Effector memory CD4-positive, alpha-beta T cell (primary cell): ENCODE results near the gene OR8B8.
"Not testable (repeated sequence)": the region's sequence is repeated elsewhere in the genome, so short reads cannot be mapped to it uniquely, and the experiment has no call there.

Experiments used
- DNase-seq, 3 donors: peaks; one replicate each; pipeline ENCODE4 v3.0.0-alpha.2; 2020
- H3K27ac ChIP-seq: 2 replicates; pipeline ENCODE4 v1.7.0; 2013; ENCODE audit warnings: mild to moderate bottlenecking, low read length, moderate library complexity; ENCODE audit not compliant: insufficient read depth, poor library complexity, severe bottlenecking
- H3K27me3 ChIP-seq: replicated peaks from 2 replicates; pipeline ENCODE4 v1.7.0; 2013; ENCODE audit warnings: mild to moderate bottlenecking, low read length; ENCODE audit not compliant: insufficient read depth, control insufficient read depth, poor library complexity, severe bottlenecking
- H3K36me3 ChIP-seq: 2 replicates; pipeline ENCODE4 v1.7.0; 2013; ENCODE audit warnings: mild to moderate bottlenecking, low read length, moderate library complexity; ENCODE audit not compliant: control insufficient read depth, insufficient read depth
- H3K4me1 ChIP-seq: 2 replicates; pipeline ENCODE4 v1.7.0; 2013; ENCODE audit warnings: low read length, mild to moderate bottlenecking; ENCODE audit not compliant: control insufficient read depth, insufficient read depth, poor library complexity, severe bottlenecking
- H3K4me3 ChIP-seq: 2 replicates; pipeline ENCODE4 v1.7.0; 2013; ENCODE audit warnings: low read length, low read depth, mild to moderate bottlenecking; ENCODE audit not compliant: insufficient read depth, poor library complexity, severe bottlenecking
- H3K9me3 ChIP-seq: 2 replicates; pipeline ENCODE4 v1.7.0; 2013; ENCODE audit warnings: mild to moderate bottlenecking, low read length, moderate library complexity; ENCODE audit not compliant: control insufficient read depth

Gene OR8B8

GRCh38 chr11:124473476-124473875, 28.0 kb upstream of the OR8B8 start:
- Histone ChIP-seq H3K4me1 (no peaks in the 10 kb centered on the region), H3K4me3 (no peak overlapping the region), H3K36me3 (no peaks in the 10 kb centered on the region), H3K9me3 (no peaks in the 10 kb centered on the region), H3K27me3 (peaks cover 3% of the 10 kb centered on the region), H3K27ac (no peak overlapping the region)
- DNase-seq, result no peak

DNA sequence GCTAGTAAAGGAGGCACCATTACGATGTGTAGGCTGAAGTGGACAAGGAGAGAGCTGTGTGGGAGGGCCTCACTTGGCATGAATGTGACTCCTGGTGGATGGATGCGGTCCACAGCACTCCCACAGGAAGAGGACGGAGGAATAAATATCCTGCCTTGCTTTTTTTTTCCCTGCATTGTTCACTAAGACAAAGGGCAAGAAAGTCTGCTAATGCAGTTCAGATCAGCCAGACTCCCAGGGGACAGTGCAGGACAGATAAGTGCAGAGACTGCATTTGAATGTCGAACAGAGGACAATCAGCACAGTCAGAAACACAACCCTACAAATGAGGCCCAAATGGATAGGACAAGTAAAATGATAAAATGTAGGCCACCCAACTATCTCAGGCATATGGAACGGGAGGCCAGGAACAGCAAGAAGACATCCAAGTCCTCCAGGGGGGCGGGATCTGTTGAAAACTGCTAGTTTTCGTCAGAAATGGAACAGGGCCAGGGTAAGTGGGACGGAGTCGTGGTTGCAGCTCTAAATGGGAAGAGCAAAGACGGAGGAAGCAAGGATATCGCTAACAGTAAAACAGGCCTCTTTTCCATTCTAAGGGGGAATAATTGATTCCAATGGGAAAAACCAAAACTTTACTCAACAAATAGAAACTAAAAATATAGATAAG, 25.2 kb upstream of the OR8B8 start:
- no peak overlapping the region for H3K4me3 ChIP-seq
- H3K36me3 ChIP-seq, result no peaks in the 10 kb centered on the region
- no peaks in the 10 kb centered on the region for H3K27me3 ChIP-seq
- no peak for DNase-seq
- no peaks in the 10 kb centered on the region for H3K4me1 ChIP-seq
- no peak overlapping the region for H3K27ac ChIP-seq
- no peaks in the 10 kb centered on the region for H3K9me3 ChIP-seq

GRCh38 chr11:124467381-124467927, 22.0 kb upstream of the OR8B8 start:
- DNase-seq, result no peak
- no peaks in the 10 kb centered on the region for H3K36me3 ChIP-seq
- H3K9me3 ChIP-seq, result no peaks in the 10 kb centered on the region
- no peak overlapping the region for H3K27ac ChIP-seq
- no peaks in the 10 kb centered on the region for H3K4me1 ChIP-seq
- H3K27me3 ChIP-seq, result no peaks in the 10 kb centered on the region
- no peak overlapping the region for H3K4me3 ChIP-seq

DNA sequence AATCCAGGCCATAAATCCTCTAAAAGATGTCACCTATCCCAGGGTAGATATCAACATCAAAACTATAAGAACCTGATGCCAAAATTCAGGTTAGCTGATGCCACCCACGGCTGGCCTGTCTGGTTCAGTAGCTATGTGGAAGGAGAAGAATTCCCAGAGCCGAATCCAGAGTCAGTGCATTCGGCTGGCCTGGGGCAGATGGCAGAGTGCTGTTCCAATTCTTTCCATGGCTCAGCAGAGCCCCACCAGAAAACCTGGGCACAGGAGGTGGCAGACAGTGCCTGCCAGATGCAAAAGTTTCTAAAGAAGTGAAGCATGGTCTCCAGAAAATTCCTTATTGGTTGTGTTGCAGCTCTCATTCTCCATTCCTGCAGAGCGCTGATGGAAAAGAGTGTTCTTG, 19.9 kb upstream of the OR8B8 start:
- no peak for DNase-seq
- Histone ChIP-seq H3K4me1 (no peaks in the 10 kb centered on the region), H3K36me3 (no peaks in the 10 kb centered on the region), H3K4me3 (no peak overlapping the region), H3K9me3 (no peaks in the 10 kb centered on the region), H3K27me3 (no peaks in the 10 kb centered on the region), H3K27ac (no peak overlapping the region)

- Histone ChIP-seq H3K27ac (no peak overlapping the region), H3K9me3 (no peaks in the 10 kb centered on the region), H3K4me1 (no peaks in the 10 kb centered on the region), H3K27me3 (no peaks in the 10 kb centered on the region), H3K36me3 (no peaks in the 10 kb centered on the region), H3K4me3 (no peak overlapping the region)
- no peak for DNase-seq
Measured at GRCh38 chr11:124463990-124464389, 18.5 kb upstream of the OR8B8 start.

GRCh38 chr11:124463324-124463723, 17.8 kb upstream of the OR8B8 start:
- H3K27ac ChIP-seq, result no peak overlapping the region
- H3K36me3 ChIP-seq, result no peaks in the 10 kb centered on the region
- DNase-seq, result no peak
- H3K4me3 ChIP-seq, result no peak overlapping the region
- H3K4me1 ChIP-seq, result no peaks in the 10 kb centered on the region
- H3K27me3 ChIP-seq, result no peaks in the 10 kb centered on the region
- no peaks in the 10 kb centered on the region for H3K9me3 ChIP-seq

- Histone ChIP-seq H3K4me3 (no peak overlapping the region), H3K36me3 (no peaks in the 10 kb centered on the region), H3K4me1 (no peaks in the 10 kb centered on the region), H3K9me3 (no peaks in the 10 kb centered on the region), H3K27me3 (peaks cover 2% of the 10 kb centered on the region), H3K27ac (no peak overlapping the region)
- no peak for DNase-seq
Measured at GRCh38 chr11:124460459-124460858, 15.0 kb upstream of the OR8B8 start.

DNA sequence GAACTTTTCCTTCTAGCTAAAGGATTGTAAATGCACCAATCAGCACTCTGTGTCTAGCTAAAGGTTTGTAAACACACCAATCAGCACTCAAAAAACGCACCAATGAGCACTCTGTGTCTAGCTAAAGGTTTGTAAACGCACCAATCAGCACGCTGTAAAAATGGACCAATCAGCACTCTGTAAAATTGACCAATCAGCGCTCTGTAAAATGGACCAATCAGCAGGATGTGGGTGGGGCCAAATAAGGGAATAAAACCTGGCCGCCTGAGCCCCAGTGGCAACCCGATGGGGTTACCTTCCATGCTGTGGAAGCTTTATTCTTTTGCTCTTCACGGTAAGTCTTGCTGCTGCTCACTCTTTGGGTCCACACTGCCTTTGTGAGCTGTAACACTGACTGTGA, 13.9 kb upstream of the OR8B8 start:
- not testable (repeated sequence) for H3K27ac ChIP-seq, H3K4me1 ChIP-seq, H3K36me3 ChIP-seq, H3K9me3 ChIP-seq, DNase-seq, H3K27me3 ChIP-seq, H3K4me3 ChIP-seq

- Histone ChIP-seq H3K27me3 (peaks cover 2% of the 10 kb centered on the region), H3K4me3 (no peak overlapping the region), H3K9me3 (no peaks in the 10 kb centered on the region), H3K4me1 (no peaks in the 10 kb centered on the region), H3K36me3 (no peaks in the 10 kb centered on the region), H3K27ac (no peak overlapping the region)
- no peak for DNase-seq
Measured at GRCh38 chr11:124454552-124454951, 9.1 kb upstream of the OR8B8 start.

- Histone ChIP-seq H3K4me3 (no peak overlapping the region), H3K27me3 (no peaks in the 10 kb centered on the region), H3K4me1 (no peaks in the 10 kb centered on the region), H3K9me3 (no peaks in the 10 kb centered on the region), H3K27ac (no peak overlapping the region), H3K36me3 (no peaks in the 10 kb centered on the region)
- DNase-seq, result no peak
Measured at GRCh38 chr11:124446916-124447315, 1.4 kb upstream of the OR8B8 start.
